Stimulated activated CD4-positive, alpha-beta T cell treated with anti-CD3 and anti-CD28 coated beads, Interleukin-12 subunit alpha, Interleukin-12 subunit beta, amount 100 ng/mL, for 4 hours (primary cell): Measurements from ENCODE around the gene KCNH3.

Experiments
- DNase-seq: peaks from one replicate; pipeline ENCODE4 v3.0.0-alpha.2; 2020

KCNH3 gene

DNA sequence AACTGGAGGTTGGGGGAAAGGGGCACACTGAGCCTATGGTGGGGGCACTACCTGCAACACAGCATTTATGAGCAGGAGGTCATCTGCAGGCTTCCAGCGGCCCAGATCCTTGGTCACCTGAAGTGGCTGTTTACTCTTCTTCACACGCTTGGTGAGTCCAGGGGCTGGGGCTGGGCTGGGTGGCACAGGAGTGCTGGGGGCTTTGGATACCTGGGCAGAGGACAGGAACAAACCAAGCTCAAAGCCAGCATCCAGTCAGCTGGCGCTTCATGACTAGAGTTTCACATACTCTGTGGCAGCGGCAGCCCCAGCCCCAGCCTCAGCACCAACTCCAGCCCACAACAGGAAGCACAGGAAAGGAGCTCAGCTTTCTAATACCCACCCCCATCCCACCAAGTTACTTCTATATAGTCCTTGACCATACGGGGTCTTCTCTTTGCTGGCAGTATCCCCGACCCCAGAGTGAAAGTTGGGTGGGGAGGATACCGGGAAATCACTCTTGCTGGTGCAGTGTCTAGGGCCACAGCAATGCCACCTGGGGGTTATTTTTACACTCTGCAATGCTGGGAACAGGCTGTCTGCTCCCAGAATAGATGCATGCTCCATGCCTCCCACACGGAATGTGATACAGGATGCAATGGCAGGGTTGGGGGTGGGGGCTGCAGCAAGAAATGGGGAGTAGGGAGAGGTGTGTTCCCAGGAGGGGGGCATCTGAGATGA lies 26.0 kb downstream of the KCNH3 start:
- no peak for DNase-seq

GRCh38 chr12:49565406-49566265 lies 26.8 kb downstream of the KCNH3 start:
- no peak for DNase-seq

GRCh38 chr12:49566361-49566760 lies 27.5 kb downstream of the KCNH3 start:
- DNase-seq = no peak

- DNase-seq = no peak
These were observed 28.4 kb downstream of the KCNH3 start for GRCh38 chr12:49567302-49567610.

- peak; percentile 85 for DNase-seq
These were observed 29.0 kb downstream of the KCNH3 start, which contains the start of gene MCRS1 for GRCh38 chr12:49567611-49568441. Gene MCRS1, minus strand, starts transcription at chr12:49568142. Its CDS starts 1,411 bp downstream, at chr12:49566731.

- DNase-seq = no peak
These were observed 29.8 kb downstream of the KCNH3 start for GRCh38 chr12:49568442-49569162.

GRCh38 chr12:49577589-49578315 lies 38.9 kb downstream of the KCNH3 start:
- DNase-seq = no peak

DNA sequence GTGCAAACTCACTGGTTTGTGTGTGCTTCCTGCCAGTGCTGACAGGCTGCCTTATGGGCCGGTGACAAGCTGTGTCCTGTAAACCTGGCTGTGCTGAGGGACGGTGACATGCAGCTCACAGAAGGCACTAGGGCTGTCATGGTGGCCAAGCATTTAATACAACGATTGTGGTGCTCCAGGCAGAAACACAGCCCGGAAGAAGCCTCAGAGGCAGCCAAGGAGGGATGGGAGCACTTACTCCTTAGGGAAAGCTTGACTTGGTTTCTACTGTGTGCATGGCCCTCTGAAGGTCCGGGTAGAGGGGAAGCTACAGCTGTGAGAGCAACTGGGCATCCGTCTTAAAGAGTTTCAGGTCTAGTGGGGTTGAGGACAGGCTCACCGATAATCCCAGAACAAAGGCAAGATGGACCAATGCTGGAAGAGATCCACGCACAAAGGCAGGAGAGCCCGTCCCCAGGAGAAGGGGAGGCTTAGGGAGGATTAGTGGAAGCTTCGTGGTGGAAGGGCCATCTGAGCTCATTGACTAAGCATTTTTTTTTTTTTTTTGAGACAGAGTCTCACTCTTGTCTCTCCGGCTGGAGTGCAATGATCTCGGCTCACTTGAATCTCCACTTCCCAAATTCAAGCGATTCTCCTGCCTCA lies 39.8 kb downstream of the KCNH3 start:
- no peak for DNase-seq

GRCh38 chr12:49580572-49581535 lies 42.0 kb downstream of the KCNH3 start:
- peak; percentile 43 for DNase-seq

- DNase-seq = no peak
These were observed 43.4 kb downstream of the KCNH3 start for GRCh38 chr12:49582201-49582600.

DNA sequence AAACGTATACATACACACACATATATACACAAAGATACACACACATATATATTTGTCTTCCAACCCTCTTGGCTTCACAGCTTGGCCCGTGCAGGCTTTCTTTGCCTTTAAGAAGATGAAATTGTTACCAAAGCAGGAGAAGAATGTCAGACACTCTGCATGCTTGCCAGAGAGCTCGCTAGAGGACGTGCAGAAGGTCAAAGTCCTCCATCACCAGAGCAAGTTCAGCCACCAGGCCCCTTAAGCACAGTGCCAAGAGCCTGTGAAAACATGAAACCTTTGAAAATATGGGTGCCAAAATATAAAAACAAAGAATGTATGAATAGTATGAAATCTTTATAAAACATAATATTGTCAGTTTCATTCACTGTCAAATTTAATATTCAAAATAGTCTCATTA lies 44.0 kb downstream of the KCNH3 start:
- no peak for DNase-seq

DNA sequence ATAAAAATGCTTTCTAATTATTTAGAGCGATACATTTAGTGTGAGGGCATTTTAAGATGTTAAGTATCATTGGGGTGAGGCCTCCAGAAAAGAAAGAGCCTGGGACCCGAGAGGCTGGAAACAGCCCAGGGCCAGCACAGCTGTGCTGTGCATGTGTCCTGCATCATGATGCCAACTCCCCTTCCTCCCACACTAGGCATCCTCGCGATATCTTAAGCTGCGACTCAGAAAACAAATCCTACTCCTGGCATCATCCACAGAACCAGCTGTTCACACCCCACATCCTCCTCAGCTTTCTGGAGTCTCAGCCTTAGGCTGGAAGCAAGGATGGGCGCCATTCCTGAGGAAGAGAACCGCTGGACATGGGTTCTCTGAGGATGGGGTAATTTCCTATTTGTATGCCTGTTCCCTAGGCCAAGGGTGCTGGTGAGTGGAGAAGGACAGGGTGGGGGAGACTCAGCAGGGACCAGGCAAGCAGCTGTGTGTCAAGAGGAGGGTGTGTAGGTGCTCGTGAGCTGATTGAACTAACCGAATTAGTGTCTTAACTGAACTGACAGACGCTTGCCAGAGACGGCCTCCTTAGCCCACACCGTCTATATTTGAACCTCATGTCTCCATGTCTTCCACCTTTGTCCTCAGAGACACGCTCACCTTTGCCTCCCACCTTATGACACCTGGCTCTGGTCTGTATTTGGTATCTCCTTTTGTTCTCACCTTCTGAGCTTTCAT lies 44.7 kb downstream of the KCNH3 start:
- no peak for DNase-seq

- DNase-seq = no peak
These were observed 45.8 kb downstream of the KCNH3 start for GRCh38 chr12:49584591-49584990.

GRCh38 chr12:49585477-49586459 lies 46.9 kb downstream of the KCNH3 start:
- DNase-seq = no peak

DNA sequence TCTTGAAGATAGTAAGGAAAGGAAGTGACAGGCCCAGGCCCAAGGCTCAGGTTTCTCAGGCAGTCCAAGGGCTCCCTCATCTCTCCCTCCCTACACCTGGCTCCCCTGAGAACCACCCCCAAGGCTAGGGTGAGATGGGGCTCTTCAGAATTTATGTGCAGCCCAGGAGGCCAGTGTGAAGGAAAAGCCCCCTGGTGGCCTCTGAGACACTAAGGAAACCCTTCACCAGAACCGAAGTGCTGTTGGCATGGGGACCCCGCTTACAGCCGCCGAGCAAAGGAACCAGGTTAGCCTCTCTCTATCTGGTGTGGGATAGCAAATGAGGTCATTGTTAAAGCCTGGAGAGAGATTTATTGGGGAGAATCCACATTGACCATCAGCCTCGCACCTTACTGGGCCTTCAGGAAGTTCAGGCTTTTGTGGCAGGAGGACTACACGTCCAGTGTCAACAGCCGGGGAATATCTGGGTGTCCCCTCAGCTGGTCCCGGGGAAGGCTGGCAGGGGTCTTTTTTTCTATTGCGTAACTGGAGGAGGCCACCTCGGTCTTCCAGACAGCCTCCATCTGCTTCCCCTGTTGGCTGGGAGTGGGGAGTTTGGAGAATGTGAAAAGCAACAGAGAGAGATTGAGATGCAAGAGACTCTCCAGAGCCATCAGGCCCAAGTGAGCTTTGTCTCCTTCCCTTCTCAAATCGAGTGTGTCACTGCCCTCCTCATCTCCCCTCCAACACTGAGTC lies 48.5 kb downstream of the KCNH3 start:
- DNase-seq = no peak

DNA sequence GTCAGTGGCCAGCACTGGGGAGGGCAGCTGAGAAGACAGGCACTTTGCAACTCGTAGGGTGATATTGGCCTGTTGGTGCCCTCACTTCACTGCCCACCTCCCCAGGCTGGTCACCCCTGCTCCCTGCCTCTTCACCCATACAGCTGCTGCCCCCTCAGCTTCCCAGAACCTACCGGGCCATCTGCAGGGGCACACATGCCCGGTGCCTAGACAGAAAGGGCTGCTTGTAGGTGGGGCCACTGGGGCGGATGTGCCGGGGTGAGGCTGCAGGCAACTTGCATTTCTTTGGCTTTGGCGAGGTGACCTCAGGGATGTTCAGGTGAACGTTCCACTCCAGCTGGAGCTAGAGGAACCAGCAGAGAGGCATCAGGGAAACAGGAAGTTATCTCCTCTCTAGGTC lies 49.5 kb downstream of the KCNH3 start:
- DNase-seq = no peak

DNA sequence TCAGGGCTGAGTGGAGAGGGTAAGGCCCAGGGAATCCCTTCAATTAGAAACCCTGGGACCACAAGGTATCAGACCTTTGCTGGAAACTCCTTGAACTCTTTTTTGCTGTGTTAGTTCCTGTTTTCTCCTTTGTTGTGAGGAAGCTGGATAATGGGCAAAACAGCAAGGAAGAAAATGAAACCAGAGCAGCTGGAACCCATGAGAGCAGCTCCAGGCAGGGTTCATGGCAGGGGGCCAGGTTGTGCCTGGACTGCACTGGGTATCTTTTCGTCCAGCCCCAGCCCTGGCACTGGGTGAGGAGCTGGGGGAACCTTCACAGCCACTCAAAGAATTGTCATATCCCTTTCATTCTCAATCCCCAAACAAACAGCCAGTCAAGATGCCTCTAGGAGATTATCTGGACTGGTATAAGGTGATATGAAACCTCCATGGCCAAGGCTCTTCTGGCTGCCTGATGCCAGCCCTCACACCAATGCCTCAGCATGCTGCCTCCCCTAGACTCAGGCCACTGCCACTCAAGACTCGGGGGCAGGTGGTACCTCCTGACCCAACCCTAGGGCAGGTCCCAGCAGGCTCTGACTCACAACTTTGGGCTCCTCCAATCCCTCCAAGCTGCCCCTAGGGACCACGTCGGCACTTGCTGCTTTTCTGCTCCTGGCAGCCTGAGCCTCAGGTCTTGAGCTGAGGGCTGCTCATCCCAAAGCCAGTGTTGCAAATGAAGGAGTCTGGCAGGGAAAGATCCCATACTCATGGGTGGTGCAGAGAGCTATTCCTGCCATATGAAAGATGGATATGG lies 50.1 kb downstream of the KCNH3 start:
- no peak for DNase-seq
